HG03060 (cell line): ENCODE measurements around the gene MBD3L4.
"Not testable (repeated sequence)": the region's sequence is repeated elsewhere in the genome, so short reads cannot be mapped to it uniquely, and the experiment has no call there.

ENCODE experiments used
- ATAC-seq: cut with Tn5 transposase; IDR thresholded peaks from one replicate; pipeline ENCODE4 v1.9.1; 2021; ENCODE audit warnings: low read depth, moderate number of reproducible peaks; ENCODE audit not compliant: unreplicated experiment

MBD3L4 gene

DNA sequence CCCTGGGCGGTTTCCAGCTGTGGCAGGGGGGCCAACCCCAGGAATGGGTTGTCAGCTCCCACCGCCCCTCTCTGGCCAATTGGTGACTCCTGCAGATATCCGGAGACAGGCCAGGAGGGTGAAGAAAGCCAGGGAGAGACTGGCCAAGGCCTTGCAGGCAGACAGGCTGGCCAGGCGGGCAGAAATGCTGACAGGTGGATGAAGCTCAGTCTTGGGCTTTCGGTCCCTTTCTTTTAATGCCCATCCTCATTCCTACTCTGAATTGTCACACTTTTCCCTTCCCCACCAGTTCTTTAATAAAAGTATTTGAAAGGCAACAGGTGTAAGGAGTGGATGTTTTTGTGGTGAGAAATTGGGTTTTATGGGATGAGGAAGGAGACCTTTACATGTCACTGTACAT lies 11.4 kb upstream of the MBD3L4 start:
- not testable (repeated sequence) for ATAC-seq

DNA sequence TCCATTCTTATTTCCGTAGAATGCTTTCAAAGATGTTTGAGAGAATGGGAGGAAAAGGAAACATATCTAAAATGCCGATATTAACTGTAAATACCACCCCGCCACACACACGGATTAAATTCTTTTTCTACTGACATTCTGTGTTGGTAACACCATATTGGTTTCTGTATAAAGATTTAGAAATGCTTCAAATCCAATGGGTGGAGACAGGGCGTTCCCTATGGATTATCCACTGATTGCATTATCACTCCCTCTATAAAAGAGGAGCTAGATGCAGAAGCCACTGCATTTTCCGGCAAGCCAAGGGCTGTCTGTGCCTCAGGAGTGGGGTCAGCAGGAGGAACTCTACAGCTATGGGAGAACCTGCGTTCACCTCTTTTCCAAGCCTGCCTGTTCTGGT lies 9.0 kb upstream of the MBD3L4 start, which contains the start of gene MBD3L2:
Gene MBD3L2 (plus strand): TSS at position 301 of the 400 bp plus-strand sequence. CDS start 53 bp downstream, at position 354.
- not testable (repeated sequence) for ATAC-seq

DNA sequence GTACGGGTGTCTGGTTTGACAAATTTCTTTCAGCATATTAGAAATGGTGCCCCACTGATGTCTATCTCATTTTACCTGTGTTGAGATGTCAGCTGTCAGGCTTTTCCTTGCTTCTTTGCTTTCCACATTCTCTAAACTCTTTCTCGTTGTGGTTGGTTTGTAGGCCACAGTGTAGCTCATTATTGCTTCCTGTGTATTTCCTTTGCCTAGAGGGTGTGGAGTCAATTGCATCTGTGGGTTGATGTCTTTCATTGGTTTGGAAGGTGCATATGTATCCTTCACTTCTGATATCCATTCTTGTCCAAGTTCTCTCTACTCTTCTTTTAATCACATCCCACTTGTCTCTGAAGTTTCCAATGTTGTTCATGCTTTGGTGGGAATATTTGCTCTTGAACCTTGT lies 1.6 kb upstream of the MBD3L4 start:
- ATAC-seq = not testable (repeated sequence)

- ATAC-seq = not testable (repeated sequence)
These were observed 9.7 kb downstream of the MBD3L4 start, which contains the start of gene MBD3L5 for GRCh38 chr19:7030278-7030677. Gene MBD3L5 (plus strand): TSS chr19:7030578. CDS start chr19:7030612, 34 bp downstream.

- not testable (repeated sequence) for ATAC-seq
These were observed 11.2 kb downstream of the MBD3L4 start for GRCh38 chr19:7028790-7029189.

DNA sequence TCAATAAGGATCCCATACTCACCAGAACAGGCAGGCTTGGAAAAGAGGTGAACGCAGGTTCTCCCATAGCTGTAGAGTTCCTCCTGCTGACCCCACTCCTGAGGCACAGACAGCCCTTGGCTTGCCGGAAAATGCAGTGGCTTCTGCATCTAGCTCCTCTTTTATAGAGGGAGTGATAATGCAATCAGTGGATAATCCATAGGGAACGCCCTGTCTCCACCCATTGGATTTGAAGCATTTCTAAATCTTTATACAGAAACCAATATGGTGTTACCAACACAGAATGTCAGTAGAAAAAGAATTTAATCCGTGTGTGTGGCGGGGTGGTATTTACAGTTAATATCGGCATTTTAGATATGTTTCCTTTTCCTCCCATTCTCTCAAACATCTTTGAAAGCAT lies 18.6 kb downstream of the MBD3L4 start, which contains the start of gene MBD3L2B:
Gene MBD3L2B (minus strand): TSS at position 101 of the 400 bp plus-strand sequence. CDS start 34 bp downstream, at position 67.
- ATAC-seq = not testable (repeated sequence)

- no peak for ATAC-seq
These were observed 21.2 kb downstream of the MBD3L4 start for GRCh38 chr19:7018828-7019227.

GRCh38 chr19:7013678-7014077 lies 26.3 kb downstream of the MBD3L4 start:
- no peak for ATAC-seq

GRCh38 chr19:7010722-7011593 lies 29.0 kb downstream of the MBD3L4 start:
- ATAC-seq = no peak

DNA sequence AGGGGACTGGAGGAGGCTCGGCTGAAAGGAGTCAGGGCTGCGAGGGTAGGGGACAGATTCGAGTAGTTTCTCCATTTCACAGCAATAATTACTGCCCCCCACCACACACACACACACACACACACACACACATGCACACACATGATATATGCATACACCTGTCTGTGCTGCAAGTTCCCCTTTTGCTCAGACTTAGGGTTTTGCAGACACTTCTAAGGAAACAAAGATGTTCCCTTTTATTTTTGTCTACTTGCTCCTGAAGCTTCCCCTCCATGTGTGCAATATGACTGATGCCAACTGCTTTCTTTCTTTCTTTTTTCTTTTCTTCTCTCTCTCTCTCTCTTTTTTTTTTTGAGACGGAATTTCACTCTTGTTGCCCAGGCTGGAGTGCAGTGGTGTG lies 32.1 kb downstream of the MBD3L4 start:
- ATAC-seq = no peak

- no peak for ATAC-seq
These were observed 33.8 kb downstream of the MBD3L4 start for GRCh38 chr19:7006135-7006704.

GRCh38 chr19:7004313-7004931 lies 35.6 kb downstream of the MBD3L4 start:
- ATAC-seq = no peak

- no peak for ATAC-seq
These were observed 39.2 kb downstream of the MBD3L4 start for GRCh38 chr19:7000816-7001215.

DNA sequence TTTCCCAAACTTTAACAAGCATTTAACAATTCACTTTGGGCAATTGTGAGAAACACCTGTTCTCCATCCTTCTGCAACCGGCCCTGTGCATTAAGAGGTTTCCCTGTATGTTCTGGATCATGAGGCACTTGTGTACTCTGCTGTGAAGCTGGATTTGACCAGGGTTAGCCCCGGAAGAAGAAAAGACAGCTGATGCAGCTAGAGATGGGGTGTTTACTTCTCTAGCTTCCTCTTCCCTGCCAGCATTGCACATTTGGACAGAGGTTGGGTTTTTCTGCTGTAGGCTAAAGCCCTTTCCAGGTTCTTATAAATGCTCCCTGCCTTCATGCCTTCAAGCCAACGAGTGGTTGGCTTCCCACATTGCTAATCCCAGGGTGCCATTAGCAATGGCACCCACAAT lies 39.6 kb downstream of the MBD3L4 start:
- no peak for ATAC-seq

DNA sequence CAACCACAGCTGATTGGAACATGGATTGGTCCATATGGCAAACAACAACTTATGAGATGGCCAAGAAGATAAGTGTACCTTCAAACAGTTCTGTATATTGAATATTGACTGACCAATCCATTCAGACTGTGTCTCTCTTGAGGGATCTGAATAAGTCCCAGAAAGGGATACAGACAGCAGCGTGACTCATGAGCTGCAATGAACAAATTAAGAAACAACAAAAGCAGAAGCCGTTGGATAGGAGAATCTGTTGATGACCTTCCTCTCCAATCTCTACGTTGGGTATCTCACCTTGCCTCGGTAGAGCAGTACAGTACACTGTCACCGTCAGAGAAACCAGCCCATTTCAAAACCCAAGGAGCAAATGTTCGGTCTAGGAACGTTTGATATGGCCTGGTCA lies 40.0 kb downstream of the MBD3L4 start:
- ATAC-seq = no peak

DNA sequence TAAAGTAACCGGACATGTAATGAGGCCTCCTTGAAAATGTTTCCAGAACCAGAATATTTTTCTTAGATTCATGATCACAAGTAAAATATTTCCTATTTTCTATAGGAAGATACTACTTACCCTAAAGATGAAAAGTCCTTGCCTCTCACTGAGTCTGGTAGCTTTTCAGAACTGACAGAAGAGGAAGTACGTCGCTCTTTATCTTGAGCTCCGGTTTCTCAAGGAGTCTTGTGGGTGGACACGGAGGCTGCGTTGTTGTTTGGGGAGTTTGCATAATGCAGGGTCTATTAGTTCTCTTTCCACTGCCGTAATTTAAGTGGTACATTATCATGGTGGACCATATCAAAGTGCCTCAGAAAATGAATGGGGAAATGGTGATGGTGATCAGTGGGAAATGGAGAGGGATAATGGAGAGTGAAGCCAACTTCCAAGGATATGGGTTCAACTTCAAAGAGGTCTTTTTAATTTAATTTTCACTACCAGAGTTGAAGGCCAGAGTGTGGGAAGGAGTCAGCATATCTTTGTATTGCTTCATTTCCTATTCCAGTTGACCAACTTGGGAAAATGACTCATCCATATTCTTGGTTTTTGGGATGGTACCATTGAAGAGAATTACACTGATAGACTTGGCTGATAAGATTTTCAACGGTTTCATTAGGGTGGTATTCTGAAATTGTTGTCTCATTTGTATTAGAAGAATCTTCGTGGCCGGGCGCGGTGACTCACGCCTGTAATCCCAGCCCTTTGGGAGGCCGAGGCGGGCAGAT lies 42.1 kb downstream of the MBD3L4 start:
- no peak for ATAC-seq

DNA sequence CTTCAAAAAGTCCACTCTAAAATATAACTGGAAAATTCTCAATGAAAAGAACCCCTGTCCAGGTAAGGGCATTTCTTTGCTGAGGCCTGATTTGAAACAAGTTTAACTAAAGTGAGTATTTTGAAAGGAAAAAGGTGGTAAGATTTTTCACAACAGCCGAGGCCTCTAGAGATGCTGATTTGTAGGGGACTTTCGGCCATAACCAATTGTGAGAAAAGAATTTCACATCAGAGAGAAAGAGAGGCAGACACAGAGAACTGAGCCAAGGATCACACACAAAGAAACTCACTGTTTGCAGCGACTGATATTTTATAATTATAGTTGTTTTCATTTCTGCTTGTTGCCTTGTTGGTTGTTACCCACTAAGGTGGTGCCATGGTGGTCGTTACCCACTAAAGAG lies 43.2 kb downstream of the MBD3L4 start:
- no peak for ATAC-seq

GRCh38 chr19:6995054-6995453 lies 44.9 kb downstream of the MBD3L4 start:
- no peak for ATAC-seq

- ATAC-seq = no peak
These were observed 51.7 kb downstream of the MBD3L4 start for GRCh38 chr19:6988257-6988656.

DNA sequence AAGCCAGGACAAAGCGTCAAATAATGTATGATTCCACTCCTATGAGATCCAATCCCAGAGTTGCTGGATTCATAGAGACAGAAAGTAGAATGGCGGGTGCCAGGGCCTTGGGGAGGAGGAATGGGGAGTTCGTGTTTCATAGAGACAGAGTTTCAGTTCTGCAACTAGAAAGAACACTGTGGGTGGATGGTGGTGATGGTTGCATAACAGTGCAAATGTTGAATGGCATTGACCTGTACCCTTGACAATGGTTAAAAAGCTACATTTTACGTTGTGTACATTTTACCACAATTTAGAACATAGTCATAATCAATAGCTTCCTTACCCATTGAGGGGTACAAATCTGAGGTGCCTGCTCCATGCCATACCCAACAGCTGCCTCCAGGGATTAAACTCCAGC lies 52.1 kb downstream of the MBD3L4 start:
- no peak for ATAC-seq
